Measurements from ENCODE around the gene CLCF1. TPM values are rescaled to one million over a fixed set of nuclear protein-coding genes. Genes with fewer than 3 reads are reported as not detected.
"Not testable (repeated sequence)": the region's sequence is repeated elsewhere in the genome, so short reads cannot be mapped to it uniquely, and the experiment has no call there.

CLCF1 gene
- total RNA-seq, 1 donor from 2014 or later, result 33.1 TPM

DNA sequence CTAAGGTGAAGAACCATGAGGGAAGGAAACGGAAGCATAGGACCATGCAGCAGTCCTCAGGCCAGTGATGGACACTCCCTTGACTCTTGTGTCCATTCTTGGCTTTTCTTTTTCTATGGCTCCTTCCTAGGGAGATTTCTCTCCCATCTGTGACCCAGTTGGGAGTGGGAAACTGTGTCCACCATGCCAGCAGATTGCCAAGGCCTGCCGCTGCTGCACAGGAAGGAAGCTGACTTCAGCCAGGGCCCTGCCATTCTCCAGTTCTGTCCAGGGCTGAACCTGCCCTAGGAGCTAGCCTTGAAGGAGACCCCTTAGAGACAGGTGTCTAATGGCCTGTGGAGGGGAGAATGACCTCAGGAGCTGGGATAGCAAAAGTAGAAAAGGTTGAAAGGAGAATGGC, 52.7 kb downstream of the CLCF1 start:
- TF ChIP-seq, protein P1, sequence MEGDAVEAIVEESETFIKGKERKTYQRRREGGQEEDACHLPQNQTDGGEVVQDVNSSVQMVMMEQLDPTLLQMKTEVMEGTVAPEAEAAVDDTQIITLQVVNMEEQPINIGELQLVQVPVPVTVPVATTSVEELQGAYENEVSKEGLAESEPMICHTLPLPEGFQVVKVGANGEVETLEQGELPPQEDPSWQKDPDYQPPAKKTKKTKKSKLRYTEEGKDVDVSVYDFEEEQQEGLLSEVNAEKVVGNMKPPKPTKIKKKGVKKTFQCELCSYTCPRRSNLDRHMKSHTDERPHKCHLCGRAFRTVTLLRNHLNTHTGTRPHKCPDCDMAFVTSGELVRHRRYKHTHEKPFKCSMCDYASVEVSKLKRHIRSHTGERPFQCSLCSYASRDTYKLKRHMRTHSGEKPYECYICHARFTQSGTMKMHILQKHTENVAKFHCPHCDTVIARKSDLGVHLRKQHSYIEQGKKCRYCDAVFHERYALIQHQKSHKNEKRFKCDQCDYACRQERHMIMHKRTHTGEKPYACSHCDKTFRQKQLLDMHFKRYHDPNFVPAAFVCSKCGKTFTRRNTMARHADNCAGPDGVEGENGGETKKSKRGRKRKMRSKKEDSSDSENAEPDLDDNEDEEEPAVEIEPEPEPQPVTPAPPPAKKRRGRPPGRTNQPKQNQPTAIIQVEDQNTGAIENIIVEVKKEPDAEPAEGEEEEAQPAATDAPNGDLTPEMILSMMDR (IDR thresholded peaks at IDR 0.05; ENCODE audit: insufficient read depth, low read length, poor library complexity, severe bottlenecking), result no peak
- DNase-seq (ENCODE audit: low read depth), result no peak
- Histone ChIP-seq H3K27me3 (ENCODE audit: control insufficient read depth, insufficient read depth, low read length) (no peaks in the 10 kb centered on the region), H3K4me3 (ENCODE audit: low read depth, low read length) (no peak overlapping the region), H3K36me3 (ENCODE audit: control insufficient read depth, insufficient read depth, low read length) (no peaks in the 10 kb centered on the region)

DNA sequence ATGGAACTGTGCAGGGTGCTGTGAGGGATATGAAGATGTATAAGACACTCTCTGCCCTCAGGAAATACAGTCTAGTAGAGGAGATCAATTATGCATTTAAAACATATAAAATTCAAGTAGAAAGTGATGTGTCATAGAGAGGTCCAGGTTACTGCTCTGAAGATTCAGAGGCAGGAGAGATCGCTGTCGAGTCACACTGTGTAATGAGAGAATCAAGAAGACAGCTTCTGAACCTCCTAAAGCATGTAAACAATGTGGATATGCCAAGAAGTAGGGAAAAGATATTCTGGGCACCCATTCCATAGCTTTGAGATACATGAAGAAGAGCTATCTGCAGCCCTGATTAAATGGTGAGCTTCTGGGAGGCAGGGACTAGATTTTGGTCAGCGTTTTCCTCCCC, 53.4 kb downstream of the CLCF1 start:
- DNase-seq (ENCODE audit: low read depth), result no peak
- Histone ChIP-seq H3K36me3 (ENCODE audit: control insufficient read depth, insufficient read depth, low read length) (no peaks in the 10 kb centered on the region), H3K4me3 (ENCODE audit: low read depth, low read length) (no peak overlapping the region), H3K27me3 (ENCODE audit: control insufficient read depth, insufficient read depth, low read length) (no peaks in the 10 kb centered on the region)
- TF ChIP-seq, protein P1 (IDR thresholded peaks at IDR 0.05; ENCODE audit: insufficient read depth, low read length, poor library complexity, severe bottlenecking), result no peak

DNA sequence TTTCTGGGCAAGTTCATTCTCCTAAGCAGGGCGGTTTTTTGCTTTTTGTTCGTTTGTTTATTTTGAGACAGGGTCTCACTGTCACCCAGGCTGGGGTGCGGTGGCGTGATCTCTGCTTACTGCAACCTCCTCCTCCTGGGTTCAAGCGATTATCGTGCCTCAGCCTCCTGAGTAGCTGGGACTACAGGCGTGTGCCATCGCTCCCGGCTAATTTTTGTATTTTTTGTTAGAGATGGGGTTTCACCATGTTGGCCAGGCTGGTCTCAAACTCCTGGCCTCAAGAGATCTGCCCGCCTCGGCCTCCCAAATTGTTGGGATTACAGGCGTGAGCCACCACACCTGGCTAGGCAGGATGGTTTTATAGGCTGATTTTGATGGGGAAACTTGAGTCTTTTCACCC, 54.5 kb downstream of the CLCF1 start:
- H3K27me3 ChIP-seq (ENCODE audit: control insufficient read depth, insufficient read depth, low read length); H3K4me3 ChIP-seq (ENCODE audit: low read depth, low read length); DNase-seq (ENCODE audit: low read depth); H3K36me3 ChIP-seq (ENCODE audit: control insufficient read depth, insufficient read depth, low read length): not testable (repeated sequence)

DNA sequence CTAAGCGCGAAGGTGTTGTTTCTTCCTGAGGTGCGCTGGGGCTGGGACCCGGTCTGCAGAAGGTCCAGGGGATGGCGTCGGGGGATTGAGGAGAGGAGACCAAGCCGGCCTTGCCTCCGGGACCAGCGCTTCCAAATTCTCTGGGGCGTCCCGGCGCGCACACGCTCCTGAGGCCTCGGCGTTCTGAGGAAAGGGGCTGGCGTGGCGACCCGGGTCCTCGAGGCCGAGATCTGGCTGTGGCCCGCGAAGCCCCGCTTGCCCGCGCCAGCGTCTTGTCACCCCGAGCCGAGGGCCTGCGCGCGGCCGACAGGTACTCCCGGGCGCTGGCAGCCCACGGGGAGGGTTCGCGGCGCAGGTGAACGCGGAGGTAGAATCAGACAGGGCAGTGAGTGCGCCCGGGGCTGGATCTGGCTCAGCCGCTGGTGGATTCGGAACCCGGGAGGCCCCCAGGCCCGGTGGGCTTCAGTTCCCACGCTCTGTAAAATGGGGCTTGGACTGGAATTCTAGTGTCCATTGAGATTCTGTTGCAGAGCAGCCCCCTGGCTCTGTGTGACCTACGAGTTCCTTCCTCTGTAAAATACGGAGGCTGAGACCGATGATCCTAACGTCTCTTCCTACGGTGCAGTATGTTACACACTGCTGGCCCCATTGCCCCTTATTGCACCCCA, 55.4 kb downstream of the CLCF1 start:
- Histone ChIP-seq H3K36me3 (ENCODE audit: control insufficient read depth, insufficient read depth, low read length) (no peaks in the 10 kb centered on the region), H3K27me3 (ENCODE audit: control insufficient read depth, insufficient read depth, low read length) (no peaks in the 10 kb centered on the region), H3K4me3 (ENCODE audit: low read depth, low read length) (peak overlapping the region; percentile 84)
- no peak for DNase-seq (ENCODE audit: low read depth)
- TF ChIP-seq, protein P1 (IDR thresholded peaks at IDR 0.05; ENCODE audit: insufficient read depth, low read length, poor library complexity, severe bottlenecking), result no peak

DNA sequence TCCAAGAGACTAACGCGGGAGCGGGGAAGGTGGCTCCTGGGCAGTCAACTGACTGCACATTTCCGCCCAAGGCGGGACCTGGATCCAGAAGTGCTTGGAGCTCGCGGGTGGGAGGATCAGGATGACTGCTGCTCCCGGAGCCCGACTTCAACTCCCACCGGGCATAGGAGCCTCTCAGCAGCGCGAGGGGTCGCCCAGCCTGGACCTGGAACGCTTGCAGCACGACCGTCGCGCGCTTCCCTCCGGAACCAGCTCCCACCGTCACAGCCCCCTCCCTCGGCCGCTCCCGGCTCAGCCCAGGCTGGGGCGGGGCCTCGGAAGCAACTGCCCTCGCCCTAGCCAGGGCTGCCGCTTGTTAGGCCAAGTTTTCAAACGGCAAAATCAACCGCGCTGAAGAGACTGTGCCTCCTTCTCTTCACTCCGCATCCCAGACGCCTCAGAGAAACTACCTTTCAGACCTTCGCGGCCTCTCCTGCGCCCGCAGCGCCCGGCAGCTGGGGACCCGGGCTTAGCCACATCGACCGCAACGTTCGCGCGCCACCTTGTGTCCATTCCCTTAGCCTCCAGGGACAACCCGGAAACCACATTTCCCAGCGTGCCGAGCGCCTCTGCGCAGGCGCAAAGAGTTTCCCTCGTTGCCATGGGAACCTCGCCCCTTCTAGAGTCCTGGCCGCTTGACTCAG, 56.1 kb downstream of the CLCF1 start:
- Histone ChIP-seq H3K27me3 (ENCODE audit: control insufficient read depth, insufficient read depth, low read length) (no peaks in the 10 kb centered on the region), H3K36me3 (ENCODE audit: control insufficient read depth, insufficient read depth, low read length) (no peaks in the 10 kb centered on the region), H3K4me3 (ENCODE audit: low read depth, low read length) (peak overlapping the region; percentile 84)
- peak; percentile 72 for DNase-seq (ENCODE audit: low read depth)
- TF ChIP-seq, protein P1 (IDR thresholded peaks at IDR 0.05; ENCODE audit: insufficient read depth, low read length, poor library complexity, severe bottlenecking), result peak; percentile 88

DNA sequence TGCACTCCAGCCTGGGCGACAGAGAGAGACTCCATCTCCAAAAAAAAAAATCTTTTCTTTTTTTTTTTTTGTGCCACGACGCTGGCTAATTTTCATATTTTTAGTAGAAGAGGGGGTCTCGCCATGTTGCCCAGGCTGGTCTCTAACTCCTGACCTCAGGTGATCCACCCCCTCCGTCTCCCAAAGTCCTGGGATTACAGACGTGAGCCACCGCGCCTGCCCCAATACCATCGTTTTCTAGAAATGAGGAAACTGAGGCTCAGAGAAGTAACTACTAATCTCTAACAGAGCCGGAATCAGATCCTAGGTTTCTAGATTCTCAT, 56.6 kb downstream of the CLCF1 start:
- no peaks in the 10 kb centered on the region for H3K27me3 ChIP-seq (ENCODE audit: control insufficient read depth, insufficient read depth, low read length)
- TF ChIP-seq, protein P1 (IDR thresholded peaks at IDR 0.05; ENCODE audit: insufficient read depth, low read length, poor library complexity, severe bottlenecking), result no peak
- no peaks in the 10 kb centered on the region for H3K36me3 ChIP-seq (ENCODE audit: control insufficient read depth, insufficient read depth, low read length)
- DNase-seq (ENCODE audit: low read depth), result no peak
- H3K4me3 ChIP-seq (ENCODE audit: low read depth, low read length), result peak overlapping the region; percentile 84
